T-helper 2 cell treated with Interferon-gamma antibody and Interleukin-4, amounts not matched to agents 5 μg/mL and 100 μg/mL, for 36 hours (primary cell): ENCODE measurements around the gene RNASE11.
A peak's percentile ranks its signal among the peaks of the same experiment; 100 is the strongest.
"Not testable (repeated sequence)": the region's sequence is repeated elsewhere in the genome, so short reads cannot be mapped to it uniquely, and the experiment has no call there.

Experiments
- DNase-seq: peaks from one replicate; pipeline ENCODE4 v3.0.0; 2021; ENCODE audit warnings: low spot score
- H3K27ac Mint-ChIP-seq: one replicate; pipeline ENCODE4 v1.8.0; 2021; ENCODE audit warnings: mild to moderate bottlenecking, mixed read lengths
- H3K27me3 Mint-ChIP-seq: one replicate; pipeline ENCODE4 v1.8.0; 2021; ENCODE audit warnings: low read depth, mixed read lengths
- H3K36me3 Mint-ChIP-seq: one replicate; pipeline ENCODE4 v1.8.0; 2021; ENCODE audit warnings: low read depth, mixed read lengths
- H3K4me1 Mint-ChIP-seq: one replicate; pipeline ENCODE4 v1.8.0; 2021; ENCODE audit warnings: low read depth, mixed read lengths
- H3K4me3 Mint-ChIP-seq: one replicate; pipeline ENCODE4 v1.8.0; 2022; ENCODE audit warnings: mild to moderate bottlenecking, moderate library complexity, mixed read lengths
- H3K9me3 Mint-ChIP-seq: one replicate; pipeline ENCODE4 v1.8.0; 2021; ENCODE audit warnings: mixed read lengths

The RNASE11 gene

GRCh38 chr14:20608383-20609110 is 20.7 kb upstream of the RNASE11 start:
- peak overlapping the region; percentile 45 for H3K4me3 Mint-ChIP-seq
- no peak for DNase-seq
- H3K36me3 Mint-ChIP-seq = no peaks in the 10 kb centered on the region
- H3K9me3 Mint-ChIP-seq = no peaks in the 10 kb centered on the region
- peaks cover 3% of the 10 kb centered on the region for H3K4me1 Mint-ChIP-seq
- no peak overlapping the region for H3K27ac Mint-ChIP-seq
- no peaks in the 10 kb centered on the region for H3K27me3 Mint-ChIP-seq

GRCh38 chr14:20607617-20608016 is 19.8 kb upstream of the RNASE11 start:
- H3K36me3 Mint-ChIP-seq = no peaks in the 10 kb centered on the region
- DNase-seq = no peak
- H3K27ac Mint-ChIP-seq = no peak overlapping the region
- H3K4me3 Mint-ChIP-seq = no peak overlapping the region
- no peaks in the 10 kb centered on the region for H3K27me3 Mint-ChIP-seq
- H3K4me1 Mint-ChIP-seq = peaks cover 3% of the 10 kb centered on the region
- no peaks in the 10 kb centered on the region for H3K9me3 Mint-ChIP-seq

- Mint-ChIP-seq H3K36me3 (no peaks in the 10 kb centered on the region), H3K9me3 (no peaks in the 10 kb centered on the region), H3K4me1 (peaks cover 3% of the 10 kb centered on the region), H3K4me3 (no peak overlapping the region), H3K27ac (no peak overlapping the region), H3K27me3 (no peaks in the 10 kb centered on the region)
- DNase-seq = no peak
Measured at GRCh38 chr14:20606902-20607242, 19.1 kb upstream of the RNASE11 start.

DNA sequence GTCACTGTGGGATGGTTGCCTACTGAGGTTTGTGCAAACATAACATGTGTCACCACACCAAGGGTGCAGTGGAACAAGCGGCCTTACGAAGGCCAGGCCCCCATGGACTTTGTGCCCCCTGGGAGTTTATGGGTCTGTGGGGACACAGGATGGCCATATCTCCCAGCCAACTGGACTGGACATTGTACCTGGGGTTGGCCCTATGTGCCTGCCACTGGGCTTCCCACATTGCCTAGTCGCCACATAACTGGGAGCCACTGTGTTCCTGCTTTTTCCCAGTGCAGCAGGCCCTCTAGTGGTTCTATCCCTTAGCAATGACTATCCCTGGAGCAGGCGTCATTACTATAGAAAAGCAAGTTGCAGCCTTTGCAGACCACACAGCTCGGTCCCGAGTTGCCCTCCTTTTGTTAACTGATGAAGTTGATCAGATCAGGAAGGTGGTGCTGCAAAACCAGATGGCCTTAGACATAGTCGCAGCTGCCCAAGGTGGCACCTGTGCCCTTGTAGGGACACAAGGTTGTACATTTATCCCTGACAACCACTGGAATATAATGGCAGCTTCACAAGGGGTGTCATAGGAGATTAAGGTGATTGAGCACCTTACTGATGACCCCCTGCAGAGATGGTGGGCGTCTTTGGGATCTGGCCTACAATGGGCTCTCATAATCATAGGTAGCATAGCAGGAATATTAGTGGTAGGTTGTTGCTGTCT is 18.5 kb upstream of the RNASE11 start:
- Mint-ChIP-seq H3K36me3 (no peaks in the 10 kb centered on the region), H3K27me3 (no peaks in the 10 kb centered on the region), H3K9me3 (no peaks in the 10 kb centered on the region), H3K27ac (no peak overlapping the region), H3K4me3 (no peak overlapping the region), H3K4me1 (peaks cover 3% of the 10 kb centered on the region)
- DNase-seq = no peak

DNA sequence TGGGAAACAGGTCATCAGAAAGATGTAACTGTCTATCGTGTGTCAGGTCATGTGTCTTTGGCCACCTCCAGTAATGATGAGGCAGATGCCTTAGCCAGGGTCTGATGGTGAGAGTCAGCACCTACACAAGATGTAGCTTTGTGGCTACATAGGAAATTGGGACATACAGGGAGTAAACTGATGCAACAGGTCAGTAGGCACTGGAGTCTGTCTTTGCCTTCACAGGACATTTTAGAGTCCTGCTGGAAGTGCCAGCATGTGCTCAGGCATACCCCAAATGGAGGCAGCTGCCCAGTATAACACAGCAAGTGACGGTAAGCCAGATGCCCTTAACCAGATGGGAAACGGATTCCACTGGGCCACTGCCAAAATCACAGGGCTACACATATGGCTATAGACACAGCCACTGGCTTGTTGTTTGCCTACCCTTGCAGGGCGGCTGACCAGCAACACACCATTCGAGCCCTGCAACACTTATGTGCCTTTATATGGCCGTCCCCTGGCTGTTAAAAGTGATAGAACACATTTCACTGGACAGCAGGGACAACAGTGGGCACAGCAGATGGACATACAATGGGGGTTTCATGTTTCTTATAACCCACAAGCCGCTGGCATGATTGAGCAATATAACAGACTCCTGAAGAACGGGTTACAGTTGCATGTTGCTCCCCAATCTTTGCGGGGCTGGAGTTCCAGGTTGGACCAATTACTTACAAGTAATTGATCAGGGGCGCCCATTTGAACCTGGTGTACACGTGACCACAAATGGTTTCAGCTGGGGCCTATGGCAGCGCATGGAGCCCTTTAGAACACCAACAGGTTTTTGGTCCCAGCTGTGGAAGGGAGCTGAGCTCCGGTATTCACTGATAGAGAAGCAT is 16.3 kb upstream of the RNASE11 start:
- DNase-seq = no peak
- Mint-ChIP-seq H3K9me3 (no peaks in the 10 kb centered on the region), H3K4me1 (peaks cover 3% of the 10 kb centered on the region), H3K4me3 (no peak overlapping the region), H3K27me3 (no peaks in the 10 kb centered on the region), H3K36me3 (no peaks in the 10 kb centered on the region), H3K27ac (no peak overlapping the region)

DNA sequence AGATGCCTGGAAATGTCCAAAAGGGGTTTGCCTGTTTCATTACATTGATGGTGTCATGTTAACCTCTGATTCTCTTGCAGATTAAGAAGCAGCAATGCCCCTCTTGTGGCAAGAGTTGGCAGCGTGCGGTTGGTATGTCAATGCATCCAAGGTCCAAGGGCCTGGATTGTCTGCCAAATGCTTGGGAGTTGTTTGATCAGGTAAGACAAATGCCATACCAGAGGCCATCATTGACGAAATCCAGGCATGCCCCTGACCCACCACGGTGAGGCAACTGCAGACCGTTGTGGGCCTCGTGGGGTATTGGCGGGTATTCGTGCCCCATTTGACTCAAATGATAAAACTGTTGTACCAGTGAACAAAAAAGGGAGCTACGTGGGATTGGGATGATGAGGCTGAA is 14.8 kb upstream of the RNASE11 start:
- H3K27me3 Mint-ChIP-seq = no peaks in the 10 kb centered on the region
- H3K27ac Mint-ChIP-seq = no peak overlapping the region
- H3K36me3 Mint-ChIP-seq = no peaks in the 10 kb centered on the region
- no peaks in the 10 kb centered on the region for H3K4me1 Mint-ChIP-seq
- no peaks in the 10 kb centered on the region for H3K9me3 Mint-ChIP-seq
- no peak overlapping the region for H3K4me3 Mint-ChIP-seq
- DNase-seq = no peak

- no peak overlapping the region for H3K27ac Mint-ChIP-seq
- H3K4me3 Mint-ChIP-seq = no peak overlapping the region
- no peaks in the 10 kb centered on the region for H3K27me3 Mint-ChIP-seq
- no peaks in the 10 kb centered on the region for H3K36me3 Mint-ChIP-seq
- no peak for DNase-seq
- no peaks in the 10 kb centered on the region for H3K9me3 Mint-ChIP-seq
- no peaks in the 10 kb centered on the region for H3K4me1 Mint-ChIP-seq
Measured at GRCh38 chr14:20601522-20601921, 13.7 kb upstream of the RNASE11 start.

DNA sequence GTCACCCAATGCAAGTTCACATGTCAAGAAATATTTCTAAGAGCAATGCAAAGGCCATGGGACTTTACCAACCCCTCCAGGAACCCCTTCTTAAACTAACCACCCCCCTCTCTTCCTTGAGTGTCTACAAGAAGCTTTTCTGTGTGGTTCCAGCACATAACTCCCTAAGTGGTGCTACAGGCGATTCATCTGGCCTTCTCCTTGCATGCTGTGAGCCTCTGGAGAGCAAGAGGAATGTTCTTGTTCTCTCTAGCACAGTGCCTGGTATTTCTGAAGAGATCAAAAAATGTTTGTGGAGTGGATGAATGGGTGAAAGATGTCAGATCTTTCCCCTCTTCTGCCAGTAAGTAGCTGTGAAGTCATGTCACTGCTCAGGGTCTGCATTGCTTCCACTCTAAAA is 9.3 kb upstream of the RNASE11 start:
- Mint-ChIP-seq H3K4me1 (peaks cover 3% of the 10 kb centered on the region), H3K27me3 (peaks cover 2% of the 10 kb centered on the region), H3K4me3 (no peak overlapping the region), H3K27ac (no peak overlapping the region), H3K36me3 (no peaks in the 10 kb centered on the region), H3K9me3 (no peaks in the 10 kb centered on the region)
- no peak for DNase-seq

- DNase-seq, H3K27me3 Mint-ChIP-seq, H3K36me3 Mint-ChIP-seq, H3K4me1 Mint-ChIP-seq, H3K9me3 Mint-ChIP-seq, H3K27ac Mint-ChIP-seq, H3K4me3 Mint-ChIP-seq: not testable (repeated sequence)
Measured at GRCh38 chr14:20595726-20596125, 7.9 kb upstream of the RNASE11 start.

DNA sequence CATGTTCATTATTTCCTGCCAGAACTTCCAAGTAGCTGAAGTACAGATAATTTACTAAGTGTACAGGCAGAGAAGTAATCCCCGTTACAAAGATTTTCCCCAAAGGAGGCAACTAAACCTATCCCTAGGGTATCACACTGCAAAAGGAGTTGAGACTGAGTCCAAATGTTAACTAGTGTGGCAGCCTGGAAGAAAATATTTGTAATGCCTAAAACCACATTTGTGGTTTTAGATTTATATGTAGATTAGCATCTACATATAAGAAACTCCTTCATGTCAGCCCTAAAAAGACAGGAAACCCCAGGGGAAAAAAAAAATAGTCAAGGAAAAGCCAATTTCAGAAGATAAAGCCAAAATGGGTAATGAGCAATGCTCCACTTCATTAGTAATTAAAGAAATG is 4.8 kb upstream of the RNASE11 start:
- peaks cover 4% of the 10 kb centered on the region for H3K27me3 Mint-ChIP-seq
- DNase-seq = no peak
- H3K4me1 Mint-ChIP-seq = peaks cover 5% of the 10 kb centered on the region
- no peak overlapping the region for H3K4me3 Mint-ChIP-seq
- H3K9me3 Mint-ChIP-seq = no peaks in the 10 kb centered on the region
- H3K36me3 Mint-ChIP-seq = no peaks in the 10 kb centered on the region
- no peak overlapping the region for H3K27ac Mint-ChIP-seq

- peaks cover 10% of the 10 kb centered on the region for H3K4me1 Mint-ChIP-seq
- H3K36me3 Mint-ChIP-seq = no peaks in the 10 kb centered on the region
- H3K9me3 Mint-ChIP-seq = no peaks in the 10 kb centered on the region
- no peak for DNase-seq
- peaks cover 4% of the 10 kb centered on the region for H3K27me3 Mint-ChIP-seq
- H3K27ac Mint-ChIP-seq = no peak within 1 kb of the TSS
- no peak within 1 kb of the TSS for H3K4me3 Mint-ChIP-seq
Measured at GRCh38 chr14:20591235-20591634, 3.4 kb upstream of the RNASE11 start, which contains the start of gene RNASE12. Gene RNASE12 (minus strand): TSS chr14:20591376. CDS start chr14:20590723, 653 bp downstream.

DNA sequence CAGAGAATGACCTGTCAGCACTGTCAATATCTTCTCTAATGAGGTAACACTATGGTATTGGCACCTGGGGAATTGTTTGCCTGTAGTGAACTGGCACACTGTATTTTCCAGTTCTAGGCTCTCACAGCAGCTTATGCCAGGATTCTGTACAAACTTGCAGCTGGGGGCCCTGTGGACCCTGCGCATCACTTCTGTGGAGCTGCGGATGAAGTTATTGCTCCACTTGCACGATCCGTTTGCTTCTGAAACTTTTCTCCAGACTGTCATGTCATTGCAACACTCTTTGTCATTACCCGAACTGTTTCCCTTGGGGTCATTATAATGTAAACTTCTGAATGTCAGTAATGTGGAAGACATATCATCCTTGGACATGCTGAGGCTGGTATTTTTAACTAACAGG is 3.9 kb downstream of the RNASE11 start:
- no peak for DNase-seq
- Mint-ChIP-seq H3K36me3 (no peaks in the 10 kb centered on the region), H3K9me3 (no peaks in the 10 kb centered on the region), H3K4me3 (no peak overlapping the region), H3K27me3 (peaks cover 11% of the 10 kb centered on the region), H3K4me1 (peaks cover 7% of the 10 kb centered on the region), H3K27ac (no peak overlapping the region)

- H3K36me3 Mint-ChIP-seq = no peaks in the 10 kb centered on the region
- H3K4me1 Mint-ChIP-seq = peaks cover 7% of the 10 kb centered on the region
- H3K27ac Mint-ChIP-seq = no peak overlapping the region
- peaks cover 11% of the 10 kb centered on the region for H3K27me3 Mint-ChIP-seq
- no peak for DNase-seq
- H3K4me3 Mint-ChIP-seq = no peak overlapping the region
- no peaks in the 10 kb centered on the region for H3K9me3 Mint-ChIP-seq
Measured at GRCh38 chr14:20583142-20583541, 4.7 kb downstream of the RNASE11 start.

- H3K27ac Mint-ChIP-seq = no peak overlapping the region
- no peaks in the 10 kb centered on the region for H3K36me3 Mint-ChIP-seq
- no peak overlapping the region for H3K4me3 Mint-ChIP-seq
- DNase-seq = no peak
- no peaks in the 10 kb centered on the region for H3K4me1 Mint-ChIP-seq
- no peaks in the 10 kb centered on the region for H3K9me3 Mint-ChIP-seq
- H3K27me3 Mint-ChIP-seq = peaks cover 7% of the 10 kb centered on the region
Measured at GRCh38 chr14:20580242-20580641, 7.6 kb downstream of the RNASE11 start.
